LoVo (cell line): Measurements from ENCODE around the gene IL31RA.

ENCODE experiments used
- DNase-seq: peaks from one replicate; pipeline ENCODE4 v3.0.0-alpha.2; 2016; ENCODE audit warnings: low spot score

Gene IL31RA

DNA sequence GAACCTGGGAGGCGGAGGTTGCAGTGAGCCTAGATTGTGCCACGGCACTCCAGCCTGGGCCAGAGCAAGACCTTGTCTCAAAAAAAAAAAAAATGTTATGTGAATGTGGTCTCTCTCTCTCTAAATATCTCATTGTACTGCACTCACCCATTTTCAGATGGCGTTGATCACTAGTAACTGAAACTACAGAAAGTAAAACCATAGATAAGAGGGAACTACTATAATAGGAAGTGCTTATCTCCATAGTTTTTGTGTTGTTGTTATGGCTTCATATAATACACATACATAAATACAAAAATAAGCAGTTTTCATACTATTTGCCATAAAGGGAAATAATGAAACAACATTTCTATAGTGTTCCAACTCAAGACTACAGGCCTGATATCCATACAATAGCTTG lies 9.1 kb downstream of the IL31RA start:
- DNase-seq = no peak

GRCh38 chr5:55860709-55861108 lies 9.6 kb downstream of the IL31RA start:
- DNase-seq = no peak

- no peak for DNase-seq
Measured at GRCh38 chr5:55864606-55865541, 13.7 kb downstream of the IL31RA start.

DNA sequence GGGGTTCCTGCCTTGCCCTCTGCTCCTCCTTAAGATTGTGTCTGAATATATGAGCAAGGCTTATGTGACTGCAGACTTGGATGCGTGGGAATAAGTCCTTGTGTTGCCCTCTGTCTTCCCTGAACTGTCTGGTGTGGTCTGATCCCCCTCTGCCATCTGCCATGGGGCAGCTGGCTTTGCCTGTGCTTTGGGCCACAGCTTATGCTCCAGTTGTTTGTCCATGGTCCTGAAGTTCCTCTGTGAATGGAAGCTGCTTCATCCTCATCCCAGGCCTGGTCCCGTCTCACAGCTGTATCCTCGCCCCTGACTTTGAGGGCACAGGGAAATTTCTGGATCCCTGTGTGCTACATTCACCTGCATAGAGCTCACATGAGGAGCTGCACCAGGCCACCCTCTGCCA lies 14.7 kb downstream of the IL31RA start:
- DNase-seq = no peak

DNA sequence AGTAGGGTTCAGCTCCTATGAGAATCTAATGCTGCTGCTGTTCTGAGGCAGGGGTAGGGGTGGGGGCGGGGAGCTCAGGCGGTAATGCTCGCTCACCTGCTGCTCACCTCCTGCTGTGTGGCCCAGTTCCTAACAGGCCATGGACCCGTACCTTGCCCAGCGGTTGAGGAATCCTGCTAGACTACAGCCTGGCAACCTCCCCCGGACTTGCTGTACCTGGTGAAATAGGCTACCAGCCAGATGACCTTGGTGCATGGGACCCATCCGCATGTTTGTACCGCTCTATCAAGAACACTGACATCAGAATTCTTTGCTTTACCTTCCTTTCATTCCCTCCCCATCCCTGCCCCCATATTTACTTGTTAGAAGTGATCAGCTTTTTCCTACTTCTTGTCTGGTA lies 15.3 kb downstream of the IL31RA start:
- DNase-seq = no peak

DNA sequence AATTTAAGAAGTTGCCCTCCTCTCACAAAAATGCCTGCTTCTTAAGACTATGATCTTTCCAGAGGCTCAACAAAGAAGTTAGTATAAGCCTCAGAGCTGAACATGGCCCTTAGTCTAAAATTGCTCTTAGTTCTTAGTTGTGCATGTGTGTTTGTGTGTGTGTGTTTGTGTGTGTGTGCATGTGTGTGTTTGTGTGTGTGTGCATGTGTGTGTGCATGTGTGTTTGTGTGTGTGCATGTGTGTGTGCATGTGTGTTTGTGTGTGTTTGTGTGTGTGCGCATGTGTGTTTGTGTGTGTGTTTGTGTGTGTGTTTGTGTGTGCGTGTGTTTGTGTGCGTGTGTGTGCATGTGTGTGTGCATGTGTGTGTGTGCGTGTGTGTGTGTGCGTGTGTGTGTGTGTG lies 15.8 kb downstream of the IL31RA start:
- no peak for DNase-seq

DNA sequence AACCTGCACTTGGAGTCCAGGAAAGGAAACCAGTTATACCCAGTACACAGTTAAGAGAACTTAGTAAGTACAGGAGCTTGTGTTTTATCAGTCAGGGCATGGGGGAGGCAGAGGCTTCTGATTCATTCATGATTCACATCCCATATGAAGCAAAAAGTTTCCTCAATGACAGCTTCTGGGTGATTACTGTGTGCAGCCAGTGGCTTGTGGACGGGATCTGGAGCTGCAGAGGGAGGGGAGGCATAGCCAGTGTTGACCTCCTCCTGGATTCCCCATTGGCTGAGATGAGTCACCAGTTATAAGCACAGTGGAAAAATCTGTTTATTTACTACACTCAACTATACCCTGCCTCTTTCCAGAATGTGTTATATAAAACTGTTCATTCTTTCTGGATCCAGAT lies 17.7 kb downstream of the IL31RA start:
- peak; percentile 22 for DNase-seq

GRCh38 chr5:55869847-55870246 lies 18.7 kb downstream of the IL31RA start:
- DNase-seq = no peak

DNA sequence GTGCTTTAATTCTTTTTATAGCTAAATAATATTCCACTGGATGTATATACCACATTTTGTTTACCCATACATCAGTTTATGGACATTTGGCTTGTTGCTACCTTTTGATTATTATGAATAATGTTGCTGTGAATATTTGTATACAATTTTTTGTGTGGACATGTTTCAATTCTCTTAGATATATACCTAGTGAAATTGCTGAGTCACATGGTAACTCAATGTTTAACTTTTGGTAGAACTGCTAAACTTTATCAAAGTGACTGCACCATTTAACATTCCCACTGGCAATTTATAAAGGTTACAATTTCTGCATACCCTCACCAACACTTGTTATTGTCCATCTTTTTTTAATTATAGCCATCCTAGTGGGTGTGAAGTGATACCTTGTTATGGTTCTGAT lies 22.1 kb downstream of the IL31RA start:
- no peak for DNase-seq

- DNase-seq = no peak
Measured at GRCh38 chr5:55877655-55878054, 26.5 kb downstream of the IL31RA start.

DNA sequence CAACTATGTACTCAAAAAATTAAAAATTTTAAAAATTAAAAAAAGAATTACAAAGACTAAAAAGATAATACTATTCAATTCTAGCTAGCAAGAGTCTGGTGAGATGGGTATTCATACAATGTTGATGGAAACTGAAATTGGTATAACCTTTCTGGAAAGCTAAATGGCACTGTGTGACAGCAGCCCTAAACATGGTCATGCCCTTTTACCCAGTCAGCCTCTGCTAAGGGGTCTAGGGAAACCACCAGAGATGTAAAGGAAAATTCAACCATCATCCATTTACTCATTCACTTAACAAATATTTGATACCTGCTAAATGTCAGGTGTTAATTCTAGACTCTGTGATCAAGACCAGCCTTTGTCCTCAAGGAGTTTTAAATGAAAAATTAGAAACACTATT lies 29.3 kb downstream of the IL31RA start:
- no peak for DNase-seq

- no peak for DNase-seq
Measured at GRCh38 chr5:55885359-55885758, 34.2 kb downstream of the IL31RA start.

DNA sequence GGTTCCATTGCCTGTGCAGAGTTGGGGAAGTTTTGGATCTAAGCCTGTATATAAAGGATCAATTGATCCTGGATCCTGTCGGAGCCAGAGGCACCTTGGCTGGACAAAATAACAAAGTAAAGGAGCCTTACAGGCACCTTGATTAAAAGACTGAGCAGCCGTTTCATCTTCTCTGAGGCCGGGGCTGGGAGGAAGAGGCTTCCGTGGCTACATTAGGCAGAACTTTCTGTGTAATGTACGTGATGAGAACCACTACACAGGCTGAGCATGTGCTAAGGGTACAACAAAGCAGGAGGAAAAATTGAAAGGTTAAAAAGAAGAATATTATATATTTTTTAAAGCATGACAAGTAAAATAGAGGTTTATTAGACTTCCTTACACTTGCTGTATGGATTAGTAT lies 37.0 kb downstream of the IL31RA start:
- DNase-seq = no peak

GRCh38 chr5:55892479-55892878 lies 41.3 kb downstream of the IL31RA start:
- no peak for DNase-seq

DNA sequence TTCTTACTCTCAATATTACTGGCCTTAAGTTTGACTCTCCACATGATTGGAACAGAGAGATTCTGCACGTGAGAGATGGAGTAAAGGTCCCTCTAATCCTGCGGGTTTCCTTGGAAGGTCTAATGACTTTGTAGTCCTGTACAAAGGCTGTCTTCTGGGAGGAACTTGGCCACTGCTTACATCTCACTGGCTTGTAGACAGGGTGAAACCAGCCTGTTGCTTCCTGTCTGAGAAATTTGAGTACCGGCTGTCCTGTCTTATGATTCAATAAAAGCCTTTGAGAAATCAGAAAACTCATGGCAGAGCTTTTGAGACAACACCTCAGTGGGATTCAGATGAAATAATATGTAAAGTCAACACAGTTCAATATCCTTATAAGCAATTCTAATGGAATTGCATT lies 43.0 kb downstream of the IL31RA start:
- no peak for DNase-seq

- no peak for DNase-seq
Measured at GRCh38 chr5:55895346-55895745, 44.2 kb downstream of the IL31RA start.

DNA sequence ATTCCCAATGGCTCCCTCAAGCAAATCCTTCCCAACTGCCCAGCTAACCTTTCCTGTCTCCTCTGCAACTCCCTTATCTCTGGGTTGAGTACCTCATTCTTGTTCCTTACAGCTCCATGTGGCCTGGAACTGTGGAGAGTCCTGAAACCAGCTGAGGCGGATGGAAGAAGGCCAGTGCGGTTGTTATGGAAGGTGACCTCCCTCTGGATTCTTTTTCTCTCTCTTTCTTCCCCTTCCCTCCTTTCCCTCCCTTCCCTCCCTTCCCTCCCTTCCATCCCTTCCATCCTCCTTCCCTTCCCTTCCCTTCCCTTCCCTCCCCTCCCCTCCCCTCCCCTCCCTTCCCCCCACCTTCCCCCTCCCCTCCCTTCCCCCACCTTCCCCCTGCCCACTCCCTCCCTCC lies 45.1 kb downstream of the IL31RA start:
- no peak for DNase-seq

DNA sequence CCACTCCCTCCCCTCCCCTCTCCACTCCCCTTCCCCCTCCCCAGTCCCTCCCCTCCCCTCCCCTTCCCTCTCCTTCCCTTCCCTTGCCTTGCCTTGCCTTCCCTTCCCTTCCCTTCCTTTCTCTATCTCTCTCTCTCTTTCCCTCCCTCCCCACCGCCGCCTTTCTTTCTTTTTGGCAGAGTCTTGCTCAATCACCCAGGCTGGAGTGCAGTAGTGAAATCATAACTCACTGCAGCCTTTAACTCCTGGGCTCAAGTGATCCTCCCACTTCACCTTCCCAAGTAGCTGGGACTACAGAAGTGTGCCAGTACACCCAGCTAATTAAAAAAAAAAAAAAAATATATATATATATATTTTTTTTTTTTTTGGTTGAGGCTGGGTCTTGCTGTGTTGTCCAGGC lies 45.5 kb downstream of the IL31RA start:
- no peak for DNase-seq

- no peak for DNase-seq
Measured at GRCh38 chr5:55897206-55897894, 46.2 kb downstream of the IL31RA start.

DNA sequence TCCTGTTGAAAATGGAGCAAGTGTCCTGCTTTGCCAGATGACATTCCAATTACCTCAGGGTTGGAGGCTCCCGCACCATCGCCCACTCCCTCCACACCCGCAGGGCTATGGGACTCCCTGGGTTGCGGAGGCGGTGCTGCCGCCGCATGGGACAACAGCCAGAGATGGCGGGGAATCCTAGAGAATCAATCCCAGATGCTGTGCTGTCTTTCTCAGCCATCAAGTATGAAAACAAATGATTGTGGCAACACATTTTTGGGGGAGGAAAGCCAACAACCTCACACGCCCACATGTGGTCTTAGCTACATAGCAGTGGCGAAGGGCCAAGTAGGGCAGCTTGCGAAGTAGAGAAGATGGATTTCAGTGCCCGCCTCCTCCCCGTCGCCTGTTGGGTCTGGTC lies 46.7 kb downstream of the IL31RA start:
- DNase-seq = no peak

GRCh38 chr5:55899344-55899743 lies 48.2 kb downstream of the IL31RA start:
- DNase-seq = peak; percentile 17

- no peak for DNase-seq
Measured at GRCh38 chr5:55900068-55900467, 48.9 kb downstream of the IL31RA start.

DNA sequence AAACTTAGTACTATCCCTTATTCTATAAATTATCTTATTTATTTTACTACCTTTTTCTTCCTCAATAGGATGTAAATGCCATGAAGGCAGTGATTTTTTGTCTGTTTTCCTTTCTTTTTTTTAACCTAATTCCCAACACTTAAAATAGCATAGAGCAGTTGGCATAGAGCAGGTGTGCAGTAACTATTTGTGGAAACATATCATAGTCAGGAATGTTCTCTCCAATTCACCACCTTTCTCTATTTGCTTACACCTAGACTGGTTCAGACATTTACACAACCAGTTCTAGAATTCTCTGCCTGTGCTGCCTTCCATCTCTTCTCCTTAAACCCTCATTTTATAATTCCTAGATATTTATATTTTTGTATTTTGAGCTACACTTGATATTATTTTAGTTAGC lies 49.6 kb downstream of the IL31RA start:
- no peak for DNase-seq

- DNase-seq = no peak
Measured at GRCh38 chr5:55902696-55903095, 51.5 kb downstream of the IL31RA start.
